ENCODE measurements around the gene PHPT1. TPM values are rescaled to one million over a fixed set of nuclear protein-coding genes. Genes with fewer than 3 reads are reported as not detected.

The PHPT1 gene
- total and polyA plus RNA-seq, 2 donors: 66.5 to 85.7 TPM

- H3K4me1 ChIP-seq (ENCODE audit: control insufficient read depth in 2 of 2, insufficient read depth in 2 of 2, low read length in 2 of 2): peaks cover 0 to 4% of the 10 kb centered on the region in 2 donors
- H3K4me3 ChIP-seq (ENCODE audit: low read length in 2 of 2): no peak overlapping the region
- 56% methylated on average over 83 of the region's 83 CpGs for WGBS
- H3K27me3 ChIP-seq (ENCODE audit: control insufficient read depth in 2 of 2, insufficient read depth in 1 of 2, low read length in 1 of 2): peaks cover 0 to 4% of the 10 kb centered on the region in 2 donors
- peaks cover 0 to 2% of the 10 kb centered on the region in 2 donors for H3K9me3 ChIP-seq (ENCODE audit: control insufficient read depth in 2 of 2, insufficient read depth in 1 of 2, low read length in 1 of 2)
- H3K36me3 ChIP-seq (ENCODE audit: control insufficient read depth in 2 of 2, insufficient read depth in 2 of 2, low read length in 1 of 2): peaks cover 36 to 43% of the 10 kb centered on the region in 2 donors
- no peak overlapping the region for H3K27ac ChIP-seq (ENCODE audit: low read depth in 1 of 2, low read length in 1 of 2)
- no peak for DNase-seq (ENCODE audit: low read depth in 6 of 9, low spot score in 9 of 9)
Observed at GRCh38 chr9:136820971-136821825, 28.0 kb upstream of the PHPT1 start.

- 86% methylated on average over 42 of the region's 42 CpGs for WGBS
Observed at GRCh38 chr9:136821826-136822544, 27.2 kb upstream of the PHPT1 start.

GRCh38 chr9:136823136-136824046, 25.8 kb upstream of the PHPT1 start:
- H3K27ac ChIP-seq (ENCODE audit: low read depth in 1 of 2, low read length in 1 of 2): no peak overlapping the region
- no peak overlapping the region for H3K4me3 ChIP-seq (ENCODE audit: low read length in 2 of 2)
- peaks cover 47 to 57% of the 10 kb centered on the region in 2 donors for H3K36me3 ChIP-seq (ENCODE audit: control insufficient read depth in 2 of 2, insufficient read depth in 2 of 2, low read length in 1 of 2)
- peaks cover 0 to 4% of the 10 kb centered on the region in 2 donors for H3K4me1 ChIP-seq (ENCODE audit: control insufficient read depth in 2 of 2, insufficient read depth in 2 of 2, low read length in 2 of 2)
- H3K9me3 ChIP-seq (ENCODE audit: control insufficient read depth in 2 of 2, insufficient read depth in 1 of 2, low read length in 1 of 2): peaks cover 0 to 2% of the 10 kb centered on the region in 2 donors
- no peak for DNase-seq (ENCODE audit: low read depth in 6 of 9, low spot score in 9 of 9)
- 92% methylated on average over 30 of the region's 30 CpGs for WGBS
- peaks cover 0 to 4% of the 10 kb centered on the region in 2 donors for H3K27me3 ChIP-seq (ENCODE audit: control insufficient read depth in 2 of 2, insufficient read depth in 1 of 2, low read length in 1 of 2)

More at GRCh38 chr9:136821826-136822544, 27.2 kb upstream of the PHPT1 start:
- peaks cover 0 to 4% of the 10 kb centered on the region in 2 donors for H3K4me1 ChIP-seq (ENCODE audit: control insufficient read depth in 2 of 2, insufficient read depth in 2 of 2, low read length in 2 of 2)
- peaks cover 40 to 47% of the 10 kb centered on the region in 2 donors for H3K36me3 ChIP-seq (ENCODE audit: control insufficient read depth in 2 of 2, insufficient read depth in 2 of 2, low read length in 1 of 2)
- no peak for DNase-seq (ENCODE audit: low read depth in 6 of 9, low spot score in 9 of 9)
- peaks cover 0 to 4% of the 10 kb centered on the region in 2 donors for H3K27me3 ChIP-seq (ENCODE audit: control insufficient read depth in 2 of 2, insufficient read depth in 1 of 2, low read length in 1 of 2)
- H3K27ac ChIP-seq (ENCODE audit: low read depth in 1 of 2, low read length in 1 of 2): no peak overlapping the region
- no peak overlapping the region for H3K4me3 ChIP-seq (ENCODE audit: low read length in 2 of 2)
- H3K9me3 ChIP-seq (ENCODE audit: control insufficient read depth in 2 of 2, insufficient read depth in 1 of 2, low read length in 1 of 2): peaks cover 0 to 2% of the 10 kb centered on the region in 2 donors

GRCh38 chr9:136824496-136825225, 24.5 kb upstream of the PHPT1 start:
- peaks cover 0 to 4% of the 10 kb centered on the region in 2 donors for H3K4me1 ChIP-seq (ENCODE audit: control insufficient read depth in 2 of 2, insufficient read depth in 2 of 2, low read length in 2 of 2)
- H3K4me3 ChIP-seq (ENCODE audit: low read length in 2 of 2): no peak overlapping the region
- 98% methylated on average over 21 of the region's 21 CpGs for WGBS
- peaks cover 0 to 4% of the 10 kb centered on the region in 2 donors for H3K27me3 ChIP-seq (ENCODE audit: control insufficient read depth in 2 of 2, insufficient read depth in 1 of 2, low read length in 1 of 2)
- no peak for DNase-seq (ENCODE audit: low read depth in 6 of 9, low spot score in 9 of 9)
- no peak overlapping the region for H3K27ac ChIP-seq (ENCODE audit: low read depth in 1 of 2, low read length in 1 of 2)
- H3K36me3 ChIP-seq (ENCODE audit: control insufficient read depth in 2 of 2, insufficient read depth in 2 of 2, low read length in 1 of 2): peaks cover 59 to 69% of the 10 kb centered on the region in 2 donors
- peaks cover 0 to 2% of the 10 kb centered on the region in 2 donors for H3K9me3 ChIP-seq (ENCODE audit: control insufficient read depth in 2 of 2, insufficient read depth in 1 of 2, low read length in 1 of 2)

- Histone ChIP-seq H3K9me3 (ENCODE audit: control insufficient read depth in 2 of 2, insufficient read depth in 1 of 2, low read length in 1 of 2) (peaks cover 0 to 2% of the 10 kb centered on the region in 2 donors), H3K27me3 (ENCODE audit: control insufficient read depth in 2 of 2, insufficient read depth in 1 of 2, low read length in 1 of 2) (peaks cover 0 to 4% of the 10 kb centered on the region in 2 donors), H3K4me3 (ENCODE audit: low read length in 2 of 2) (no peak overlapping the region), H3K27ac (ENCODE audit: low read depth in 1 of 2, low read length in 1 of 2) (no peak overlapping the region), H3K4me1 (ENCODE audit: control insufficient read depth in 2 of 2, insufficient read depth in 2 of 2, low read length in 2 of 2) (peaks cover 0 to 4% of the 10 kb centered on the region in 2 donors), H3K36me3 (ENCODE audit: control insufficient read depth in 2 of 2, insufficient read depth in 2 of 2, low read length in 1 of 2) (peaks cover 68 to 78% of the 10 kb centered on the region in 2 donors)
- DNase-seq (ENCODE audit: low read depth in 6 of 9, low spot score in 9 of 9): no peak
- WGBS: 96% methylated on average over 44 of the region's 44 CpGs
Observed at GRCh38 chr9:136825295-136826187, 23.7 kb upstream of the PHPT1 start.

GRCh38 chr9:136826188-136826541, 23.0 kb upstream of the PHPT1 start:
- Histone ChIP-seq H3K27ac (ENCODE audit: low read depth in 1 of 2, low read length in 1 of 2) (no peak overlapping the region), H3K4me3 (ENCODE audit: low read length in 2 of 2) (no peak overlapping the region), H3K27me3 (ENCODE audit: control insufficient read depth in 2 of 2, insufficient read depth in 1 of 2, low read length in 1 of 2) (peaks cover 0 to under 1% of the 10 kb centered on the region in 2 donors), H3K36me3 (ENCODE audit: control insufficient read depth in 2 of 2, insufficient read depth in 2 of 2, low read length in 1 of 2) (peaks cover 74 to 85% of the 10 kb centered on the region in 2 donors), H3K9me3 (ENCODE audit: control insufficient read depth in 2 of 2, insufficient read depth in 1 of 2, low read length in 1 of 2) (peaks cover 0 to 2% of the 10 kb centered on the region in 2 donors), H3K4me1 (ENCODE audit: control insufficient read depth in 2 of 2, insufficient read depth in 2 of 2, low read length in 2 of 2) (no peaks in the 10 kb centered on the region)
- no peak for DNase-seq (ENCODE audit: low read depth in 6 of 9, low spot score in 9 of 9)
- 98% methylated on average over 17 of the region's 17 CpGs for WGBS

GRCh38 chr9:136826703-136827582, 22.3 kb upstream of the PHPT1 start:
- Histone ChIP-seq H3K4me3 (ENCODE audit: low read length in 2 of 2) (no peak overlapping the region), H3K9me3 (ENCODE audit: control insufficient read depth in 2 of 2, insufficient read depth in 1 of 2, low read length in 1 of 2) (peaks cover 0 to 2% of the 10 kb centered on the region in 2 donors), H3K27me3 (ENCODE audit: control insufficient read depth in 2 of 2, insufficient read depth in 1 of 2, low read length in 1 of 2) (no peaks in the 10 kb centered on the region), H3K27ac (ENCODE audit: low read depth in 1 of 2, low read length in 1 of 2) (no peak overlapping the region), H3K4me1 (ENCODE audit: control insufficient read depth in 2 of 2, insufficient read depth in 2 of 2, low read length in 2 of 2) (no peaks in the 10 kb centered on the region), H3K36me3 (ENCODE audit: control insufficient read depth in 2 of 2, insufficient read depth in 2 of 2, low read length in 1 of 2) (peaks cover 82 to 90% of the 10 kb centered on the region in 2 donors)
- WGBS: 97% methylated on average over 24 of the region's 24 CpGs
- no peak for DNase-seq (ENCODE audit: low read depth in 6 of 9, low spot score in 9 of 9)
